IPS-18a (cell line): Measurements from ENCODE around the gene BLCAP.
"Not testable (repeated sequence)": the region's sequence is repeated elsewhere in the genome, so short reads cannot be mapped to it uniquely, and the experiment has no call there.

ENCODE experiments used
- H3K27ac ChIP-seq: one replicate; pipeline ENCODE4 v1.5.1; 2013; ENCODE audit warnings: low read length
- H3K27me3 ChIP-seq: one replicate; pipeline ENCODE4 v1.6.1; 2013; ENCODE audit warnings: mild to moderate bottlenecking, low read length; ENCODE audit not compliant: control insufficient read depth, insufficient read depth
- H3K36me3 ChIP-seq: one replicate; pipeline ENCODE4 v1.6.1; 2013; ENCODE audit warnings: low read depth, low read length; ENCODE audit not compliant: control insufficient read depth
- H3K4me1 ChIP-seq: one replicate; pipeline ENCODE4 v1.6.1; 2013; ENCODE audit warnings: low read depth, low read length; ENCODE audit not compliant: control insufficient read depth
- H3K4me3 ChIP-seq: one replicate; pipeline ENCODE4 v1.5.1; 2013; ENCODE audit warnings: low read length
- H3K9ac ChIP-seq: one replicate; pipeline ENCODE4 v1.6.1; 2013; ENCODE audit warnings: mild to moderate bottlenecking, low read length, moderate library complexity
- H3K9me3 ChIP-seq: one replicate; pipeline ENCODE4 v1.6.1; 2013; ENCODE audit warnings: low read depth, low read length; ENCODE audit not compliant: control insufficient read depth

The BLCAP gene

DNA sequence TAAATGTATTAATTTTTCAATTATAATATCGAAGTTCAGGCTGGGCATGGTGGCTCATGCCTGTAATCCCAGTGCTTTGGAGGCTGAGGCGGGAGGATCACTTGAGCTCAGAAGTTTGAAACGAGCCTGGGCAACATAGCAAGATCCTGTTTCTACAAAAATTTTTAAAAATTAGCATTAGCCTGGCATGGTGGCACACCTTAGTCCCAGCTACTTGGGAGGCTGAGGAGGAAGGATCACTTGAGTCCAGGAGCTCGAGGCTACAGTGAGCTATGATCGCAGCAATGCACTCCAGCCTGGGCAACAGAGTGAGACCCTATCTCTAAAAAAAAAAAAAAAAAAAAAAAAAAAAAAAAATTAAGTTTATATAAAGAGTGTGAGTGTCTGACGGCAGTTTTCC is 55.2 kb downstream of the BLCAP start:
- H3K4me3 ChIP-seq, H3K9me3 ChIP-seq, H3K9ac ChIP-seq, H3K27ac ChIP-seq, H3K27me3 ChIP-seq, H3K4me1 ChIP-seq, H3K36me3 ChIP-seq: not testable (repeated sequence)

DNA sequence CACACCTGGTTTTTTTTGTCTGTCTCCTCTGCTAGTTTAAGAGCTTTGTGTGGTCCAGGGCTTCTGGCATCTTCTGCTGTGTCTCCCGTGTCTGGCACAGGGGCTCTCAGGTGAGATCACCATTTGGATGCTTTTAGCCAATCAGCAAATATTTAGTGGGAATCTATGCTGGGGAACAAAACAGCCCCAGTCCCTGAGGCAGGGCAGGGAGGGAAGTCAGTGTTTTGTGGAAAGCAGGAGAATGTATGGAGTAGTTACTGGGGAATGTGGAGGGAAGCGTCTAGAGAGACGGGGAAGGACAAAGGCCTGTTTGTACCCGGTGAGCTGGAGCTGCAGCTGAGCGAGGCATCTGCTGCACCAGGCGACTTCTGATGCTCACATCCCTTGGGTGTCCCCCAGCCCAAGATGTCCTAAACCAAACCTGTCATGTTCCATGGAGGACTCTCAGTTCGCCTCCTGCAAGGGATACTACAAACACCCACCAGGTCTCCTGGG is 55.9 kb downstream of the BLCAP start:
- no peak overlapping the region for H3K27ac ChIP-seq
- no peaks in the 10 kb centered on the region for H3K9me3 ChIP-seq
- no peaks in the 10 kb centered on the region for H3K27me3 ChIP-seq
- H3K9ac ChIP-seq = no peak overlapping the region
- H3K36me3 ChIP-seq = no peaks in the 10 kb centered on the region
- no peaks in the 10 kb centered on the region for H3K4me1 ChIP-seq
- no peak overlapping the region for H3K4me3 ChIP-seq

DNA sequence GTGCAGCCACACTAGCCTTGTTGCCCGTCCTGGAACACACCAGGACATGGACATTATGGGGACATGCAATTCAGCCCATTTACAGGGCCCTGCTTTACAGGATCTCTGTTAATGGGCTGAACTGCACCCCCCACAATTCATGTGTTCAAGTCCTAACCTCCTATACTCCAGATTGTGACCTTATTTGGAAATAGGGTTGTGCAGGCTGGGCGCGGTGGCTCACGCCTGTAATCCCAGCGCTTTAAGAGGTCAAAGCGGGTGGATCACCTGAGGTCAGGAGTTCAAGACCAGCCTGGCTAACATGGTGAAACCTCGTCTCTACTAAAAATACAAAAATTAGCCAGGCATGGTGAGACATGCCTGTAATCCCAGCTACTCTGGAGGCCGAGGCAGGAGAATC is 57.5 kb downstream of the BLCAP start:
- not testable (repeated sequence) for H3K4me3 ChIP-seq, H3K4me1 ChIP-seq, H3K9ac ChIP-seq, H3K9me3 ChIP-seq, H3K27ac ChIP-seq, H3K36me3 ChIP-seq, H3K27me3 ChIP-seq

DNA sequence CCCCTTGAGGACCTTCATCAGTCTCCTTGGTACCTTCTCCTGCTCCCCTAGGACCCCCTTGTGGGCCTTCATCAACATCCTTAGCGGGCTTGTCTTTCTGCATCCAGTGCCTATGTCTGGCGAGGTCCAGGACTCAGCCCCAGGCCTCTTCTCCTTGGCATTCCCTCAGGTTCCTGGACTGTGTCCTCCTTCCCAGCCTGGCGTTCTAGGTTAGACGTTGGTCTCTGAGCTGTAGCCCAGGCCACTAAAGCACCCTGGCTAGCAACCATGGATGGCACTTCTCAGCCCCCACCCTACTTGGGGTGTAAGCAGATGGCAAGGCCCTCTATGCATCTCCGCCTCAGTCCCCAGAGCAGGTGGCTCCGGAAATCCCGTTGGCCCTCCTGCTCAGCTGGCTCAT is 58.1 kb downstream of the BLCAP start:
- Histone ChIP-seq H3K27ac (no peak overlapping the region), H3K9me3 (no peaks in the 10 kb centered on the region), H3K36me3 (no peaks in the 10 kb centered on the region), H3K9ac (no peak overlapping the region), H3K4me1 (no peaks in the 10 kb centered on the region), H3K4me3 (no peak overlapping the region), H3K27me3 (no peaks in the 10 kb centered on the region)

DNA sequence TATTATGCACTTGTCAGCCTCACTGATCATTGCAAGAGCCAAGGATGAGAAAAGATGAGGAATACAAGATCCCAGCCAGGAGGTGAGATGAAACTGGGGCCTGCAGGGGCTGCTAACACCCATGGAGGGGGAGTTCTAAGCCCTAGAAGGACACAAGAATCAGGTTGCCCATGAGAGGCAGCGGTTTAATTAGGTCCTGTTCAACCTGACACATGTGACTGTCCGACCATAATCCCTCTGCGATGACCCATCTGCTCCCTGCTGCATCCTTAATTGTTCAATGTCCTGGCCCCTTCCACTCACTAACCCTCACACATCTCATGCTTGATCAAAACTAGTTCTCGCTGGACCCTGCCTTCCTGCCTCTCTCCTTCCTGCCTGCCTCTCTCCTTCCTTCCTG is 58.8 kb downstream of the BLCAP start:
- H3K9ac ChIP-seq = no peak overlapping the region
- no peak overlapping the region for H3K4me3 ChIP-seq
- no peak overlapping the region for H3K27ac ChIP-seq
- no peaks in the 10 kb centered on the region for H3K9me3 ChIP-seq
- H3K27me3 ChIP-seq = no peaks in the 10 kb centered on the region
- H3K4me1 ChIP-seq = no peaks in the 10 kb centered on the region
- no peaks in the 10 kb centered on the region for H3K36me3 ChIP-seq
